MV-4-11 (cell line): ENCODE results near the gene SYNPO.

Experiments used
- DNase-seq: peaks from one replicate; lab custom pipeline; 2025; lab: John Stamatoyannopoulos, UW

SYNPO gene, protein sequence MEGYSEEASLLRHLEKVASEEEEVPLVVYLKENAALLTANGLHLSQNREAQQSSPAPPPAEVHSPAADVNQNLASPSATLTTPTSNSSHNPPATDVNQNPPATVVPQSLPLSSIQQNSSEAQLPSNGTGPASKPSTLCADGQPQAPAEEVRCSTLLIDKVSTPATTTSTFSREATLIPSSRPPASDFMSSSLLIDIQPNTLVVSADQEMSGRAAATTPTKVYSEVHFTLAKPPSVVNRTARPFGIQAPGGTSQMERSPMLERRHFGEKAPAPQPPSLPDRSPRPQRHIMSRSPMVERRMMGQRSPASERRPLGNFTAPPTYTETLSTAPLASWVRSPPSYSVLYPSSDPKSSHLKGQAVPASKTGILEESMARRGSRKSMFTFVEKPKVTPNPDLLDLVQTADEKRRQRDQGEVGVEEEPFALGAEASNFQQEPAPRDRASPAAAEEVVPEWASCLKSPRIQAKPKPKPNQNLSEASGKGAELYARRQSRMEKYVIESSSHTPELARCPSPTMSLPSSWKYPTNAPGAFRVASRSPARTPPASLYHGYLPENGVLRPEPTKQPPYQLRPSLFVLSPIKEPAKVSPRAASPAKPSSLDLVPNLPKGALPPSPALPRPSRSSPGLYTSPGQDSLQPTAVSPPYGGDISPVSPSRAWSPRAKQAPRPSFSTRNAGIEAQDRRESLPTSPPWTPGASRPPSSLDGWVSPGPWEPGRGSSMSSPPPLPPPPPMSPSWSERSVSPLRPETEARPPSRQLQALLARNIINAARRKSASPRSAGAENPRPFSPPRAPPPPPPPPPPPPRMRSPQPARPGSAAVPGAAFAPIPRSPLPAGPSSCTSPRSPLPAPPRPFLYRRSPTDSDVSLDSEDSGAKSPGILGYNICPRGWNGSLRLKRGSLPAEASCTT

DNA sequence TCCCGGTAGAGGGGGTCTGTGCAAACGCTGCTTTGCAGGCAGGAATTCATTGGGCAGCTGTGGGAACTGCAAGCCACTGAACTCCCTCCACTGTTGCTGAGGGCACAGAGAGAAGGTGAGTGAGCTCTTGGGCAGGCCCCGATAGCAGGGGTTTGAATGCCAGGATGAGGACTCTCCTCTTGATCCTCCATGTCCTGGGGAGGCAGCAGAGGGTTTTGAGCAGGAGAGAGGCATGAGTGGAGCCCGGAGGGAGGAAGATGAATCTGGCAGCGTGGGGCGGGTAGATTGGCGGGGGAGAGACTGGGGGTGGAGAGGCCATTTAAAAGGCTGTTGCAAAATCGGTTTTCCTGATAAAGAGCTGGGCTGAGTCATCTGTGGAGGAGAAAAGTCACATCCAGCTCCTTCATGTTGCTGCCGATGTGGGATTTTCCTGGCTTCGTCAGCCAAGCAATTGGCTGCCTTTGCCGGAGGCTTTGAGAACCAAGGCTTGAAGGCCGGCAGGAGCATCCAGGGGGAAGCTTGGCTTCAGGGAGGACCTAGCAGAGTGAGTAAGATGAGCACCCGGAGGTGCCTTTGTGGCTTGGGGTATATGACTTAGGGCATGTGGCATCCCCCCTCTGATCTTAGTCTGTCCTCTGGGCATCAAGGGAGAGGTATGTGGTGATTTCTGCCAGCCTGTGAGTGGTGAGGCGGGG, at the start of gene SYNPO:
SYNPO (plus strand) TSS at position 350 of the 695 bp plus-strand sequence. CDS start 7,616 bp downstream, outside the sequence.
- peak; percentile 52 for DNase-seq

DNA sequence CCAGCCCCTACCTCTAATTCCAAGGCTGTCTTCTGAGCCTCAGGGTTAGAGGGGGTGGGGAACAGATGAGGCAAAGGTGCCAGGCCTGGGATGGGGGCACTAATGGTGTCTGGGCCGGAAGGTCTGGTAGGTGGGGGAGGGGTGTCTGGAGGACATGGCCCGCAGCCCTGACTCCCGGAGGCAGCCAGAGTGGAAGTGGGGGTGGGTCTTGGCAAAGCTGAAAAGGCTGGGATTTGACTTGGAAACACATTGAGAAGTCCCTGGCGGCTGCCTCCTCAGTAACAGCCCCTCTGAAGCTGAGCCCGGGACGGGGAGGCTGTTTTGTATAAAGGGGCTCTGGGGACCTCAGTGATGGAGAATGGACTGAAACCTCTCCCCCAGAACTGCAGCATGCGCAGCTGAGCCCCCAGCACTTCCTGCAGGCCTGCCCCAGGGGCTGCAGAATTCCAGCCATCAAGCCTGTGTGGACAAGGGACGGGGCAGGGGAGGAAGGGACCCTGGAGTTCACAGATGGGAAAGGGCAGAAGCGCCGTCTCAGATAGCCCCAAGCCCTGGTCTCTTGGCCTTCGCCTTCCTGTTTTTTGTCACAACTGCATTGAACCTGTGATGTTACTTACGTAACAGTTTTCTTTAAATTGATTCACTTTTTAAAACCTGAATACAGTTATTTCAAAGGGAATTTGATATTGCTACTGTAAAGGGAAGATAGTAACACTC, 49.3 kb upstream of the SYNPO start:
- no peak for DNase-seq

DNA sequence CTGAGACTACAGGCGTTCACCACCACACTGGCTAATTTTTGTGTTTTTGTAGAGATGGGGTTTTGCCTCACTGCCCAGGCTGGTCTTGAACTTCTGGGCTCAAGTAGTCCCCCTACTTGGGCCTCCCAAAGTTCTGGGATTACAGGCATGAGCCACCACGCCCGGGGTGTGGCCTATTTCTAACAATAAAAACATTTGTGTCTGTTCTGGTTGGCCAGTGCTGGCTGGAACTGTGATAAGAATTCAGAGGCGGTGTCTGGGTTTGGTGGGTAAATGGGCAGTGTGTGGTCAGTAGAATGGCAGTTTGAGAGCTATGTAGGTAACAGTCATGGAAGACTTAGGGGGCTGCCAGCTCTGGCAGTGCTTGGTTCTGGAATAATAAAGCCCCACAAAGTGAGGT, 46.9 kb upstream of the SYNPO start:
- no peak for DNase-seq

DNA sequence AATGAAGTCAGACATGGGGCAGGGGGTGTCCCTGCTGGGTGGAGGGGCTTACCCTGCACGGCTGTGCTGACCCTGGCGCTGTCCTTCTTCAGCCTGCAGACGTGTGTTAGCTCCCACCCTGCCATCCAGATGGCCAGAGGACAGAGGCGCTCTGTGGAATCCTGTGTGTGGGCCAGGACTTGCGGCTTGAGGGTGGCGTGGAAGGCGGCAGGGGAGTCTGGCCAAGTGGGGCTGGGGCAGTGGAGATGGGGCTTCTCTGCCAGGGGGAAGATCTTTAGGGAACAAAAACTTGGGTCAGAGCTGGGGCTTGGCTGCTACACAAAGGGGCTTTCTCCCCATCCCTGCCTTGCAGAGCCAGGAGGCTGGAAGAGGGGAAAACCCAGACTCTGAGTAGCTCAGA, 46.5 kb upstream of the SYNPO start:
- DNase-seq, result no peak

DNA sequence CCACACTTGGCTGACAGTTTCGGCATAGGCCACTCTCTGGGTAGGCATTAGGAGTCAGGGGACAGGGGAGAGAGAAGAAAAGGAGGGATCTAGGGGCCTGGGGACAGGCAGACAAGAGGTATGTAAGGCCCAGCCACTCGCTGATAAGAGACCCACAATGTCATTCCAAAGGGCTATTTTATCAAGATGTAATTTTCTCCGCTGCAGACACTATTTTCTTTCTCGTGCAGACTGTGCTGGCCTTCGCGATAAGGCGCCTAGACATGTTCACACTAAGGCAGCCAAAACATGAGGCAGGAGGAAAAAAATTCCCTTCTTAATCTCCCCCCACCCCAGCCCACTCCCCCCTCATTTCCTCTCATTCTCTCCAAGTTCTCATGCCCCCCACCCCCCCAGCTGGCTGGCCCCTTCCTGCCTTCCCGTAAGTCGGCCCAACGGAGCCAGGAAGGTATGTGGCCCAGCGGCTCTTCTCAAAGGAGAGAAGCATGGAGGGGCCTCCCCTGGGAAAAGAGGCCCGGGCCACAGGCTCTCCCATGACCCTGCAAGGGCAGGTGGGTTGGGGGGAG, 44.9 kb upstream of the SYNPO start:
- DNase-seq, result no peak

DNA sequence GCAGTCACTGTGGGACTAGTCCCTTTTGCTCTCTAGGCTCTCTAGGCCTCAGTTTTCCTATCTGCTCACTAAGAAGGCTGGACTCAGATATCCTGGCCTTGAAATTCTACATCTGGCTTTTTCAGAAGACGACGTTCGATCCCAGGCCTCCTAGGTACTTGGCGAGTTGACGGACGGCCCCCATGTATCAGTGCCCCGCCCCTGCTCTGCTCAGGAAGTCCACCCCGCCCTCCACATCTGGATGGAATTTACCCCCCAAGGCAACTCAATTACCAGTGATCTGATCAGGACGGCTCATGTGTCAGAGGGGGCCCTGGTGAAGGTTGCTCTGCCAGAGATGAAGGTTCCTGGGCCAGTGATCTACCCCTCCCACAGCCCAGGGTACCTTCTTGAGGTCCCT, 44.1 kb upstream of the SYNPO start:
- no peak for DNase-seq

DNA sequence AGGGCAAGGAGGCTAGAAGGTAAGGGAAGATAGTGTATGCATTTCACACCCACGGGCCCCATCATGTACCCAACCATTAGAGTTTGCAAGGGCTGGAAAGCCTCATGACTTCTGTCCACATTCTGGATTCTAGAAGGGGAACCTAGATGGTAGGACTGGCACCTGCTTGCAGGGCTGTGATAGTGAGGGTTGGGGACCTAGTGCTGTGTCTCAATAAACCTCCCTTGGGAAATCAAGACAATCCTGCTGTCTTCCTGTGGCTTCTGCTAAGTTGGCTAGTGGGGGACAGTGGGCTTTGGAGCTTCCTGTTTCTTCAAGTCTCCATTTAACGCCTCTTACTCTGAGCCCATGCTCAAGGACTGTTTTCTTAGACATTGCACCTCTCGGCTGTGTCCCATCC, 43.6 kb upstream of the SYNPO start:
- peak; percentile 72 for DNase-seq

DNA sequence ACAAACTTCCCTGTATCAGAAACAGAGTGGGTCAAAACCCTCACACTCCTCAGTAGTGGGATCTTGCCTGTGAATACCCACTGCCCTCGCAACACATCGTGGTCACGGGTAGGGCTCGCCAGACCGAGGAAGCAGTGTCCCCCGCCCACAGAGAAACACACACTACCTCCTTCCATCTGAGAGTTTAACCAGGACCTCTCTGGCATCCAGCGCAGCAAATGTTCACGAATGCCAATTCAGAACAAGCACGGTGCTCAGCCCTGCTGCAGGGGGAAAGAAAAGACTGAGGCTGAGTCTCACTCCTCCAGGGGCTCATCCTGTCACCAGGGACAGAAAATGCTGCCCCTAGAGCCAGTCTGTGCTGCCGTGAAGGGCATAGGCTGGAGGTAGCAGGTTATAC, 42.5 kb upstream of the SYNPO start:
- peak; percentile 37 for DNase-seq

DNA sequence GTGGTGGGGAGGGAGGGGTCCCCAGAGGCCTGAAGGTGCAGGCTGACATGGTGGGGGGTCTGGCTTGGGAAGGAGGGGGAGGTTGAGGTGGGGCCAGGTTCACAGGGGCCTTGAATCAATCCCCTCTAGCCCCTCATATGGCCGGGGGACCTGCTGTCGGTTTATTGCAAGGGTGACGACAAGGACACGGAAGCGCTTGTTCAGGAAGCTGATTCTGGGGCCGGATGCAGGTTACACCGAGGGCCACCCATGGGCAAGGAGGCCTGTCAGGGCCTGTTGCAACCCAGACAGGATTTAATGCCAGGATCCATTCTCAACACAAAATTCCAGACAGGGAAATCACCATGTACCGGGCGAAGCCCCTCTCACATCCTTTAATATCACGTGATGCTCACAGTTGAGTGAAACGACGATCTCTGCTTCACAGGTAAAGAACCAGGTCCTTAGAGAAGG, 41.6 kb upstream of the SYNPO start:
- DNase-seq, result no peak

DNA sequence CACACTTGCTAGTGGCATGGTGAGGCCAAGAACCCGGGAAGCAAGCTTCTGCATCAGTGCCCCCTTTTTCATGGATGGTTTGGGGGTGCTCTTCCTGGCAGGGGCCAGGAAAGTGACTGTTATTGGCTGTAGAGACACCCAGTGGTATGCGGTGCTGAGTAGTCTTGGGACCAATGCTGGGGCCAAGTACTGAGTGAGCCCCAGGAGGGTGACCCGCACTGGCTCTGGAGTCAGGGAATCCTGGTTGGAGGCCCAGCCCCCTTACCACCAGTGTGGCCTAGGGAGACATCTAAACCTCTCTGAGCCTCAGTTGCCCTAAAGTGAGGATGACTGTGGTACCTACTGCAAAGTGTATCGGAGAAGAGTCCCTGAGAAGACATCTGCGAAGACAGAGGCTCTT, 41.2 kb upstream of the SYNPO start:
- DNase-seq, result no peak

DNA sequence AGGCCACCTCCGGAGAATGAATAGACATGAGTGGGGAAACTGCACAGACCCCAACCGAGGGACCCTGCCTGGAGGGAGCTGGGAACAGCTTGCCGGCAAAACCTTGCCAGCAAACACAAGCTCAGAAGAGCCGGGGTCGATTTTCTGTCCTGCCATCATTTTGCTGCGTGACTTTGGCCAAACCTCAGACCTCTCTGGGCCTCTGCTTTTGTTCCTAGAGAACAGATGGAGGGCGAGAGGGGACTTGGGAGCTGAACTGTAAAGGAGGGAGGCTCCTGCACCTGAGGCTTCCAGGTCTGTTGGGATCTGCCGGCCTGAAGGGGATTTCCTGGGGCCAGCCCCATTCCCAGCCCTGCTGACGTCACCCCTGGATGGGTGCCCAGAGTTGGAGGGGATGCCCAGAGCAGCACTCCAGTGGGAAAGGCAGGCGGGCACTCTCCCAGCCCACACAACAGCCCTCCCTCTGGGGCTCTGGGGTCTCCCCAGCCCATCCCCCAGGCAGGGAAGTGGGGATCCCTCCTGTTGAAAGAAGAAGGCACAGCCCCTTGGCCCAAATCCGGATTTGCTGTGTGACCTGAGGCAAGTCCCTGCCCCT, 40.4 kb upstream of the SYNPO start:
- DNase-seq, result no peak

DNA sequence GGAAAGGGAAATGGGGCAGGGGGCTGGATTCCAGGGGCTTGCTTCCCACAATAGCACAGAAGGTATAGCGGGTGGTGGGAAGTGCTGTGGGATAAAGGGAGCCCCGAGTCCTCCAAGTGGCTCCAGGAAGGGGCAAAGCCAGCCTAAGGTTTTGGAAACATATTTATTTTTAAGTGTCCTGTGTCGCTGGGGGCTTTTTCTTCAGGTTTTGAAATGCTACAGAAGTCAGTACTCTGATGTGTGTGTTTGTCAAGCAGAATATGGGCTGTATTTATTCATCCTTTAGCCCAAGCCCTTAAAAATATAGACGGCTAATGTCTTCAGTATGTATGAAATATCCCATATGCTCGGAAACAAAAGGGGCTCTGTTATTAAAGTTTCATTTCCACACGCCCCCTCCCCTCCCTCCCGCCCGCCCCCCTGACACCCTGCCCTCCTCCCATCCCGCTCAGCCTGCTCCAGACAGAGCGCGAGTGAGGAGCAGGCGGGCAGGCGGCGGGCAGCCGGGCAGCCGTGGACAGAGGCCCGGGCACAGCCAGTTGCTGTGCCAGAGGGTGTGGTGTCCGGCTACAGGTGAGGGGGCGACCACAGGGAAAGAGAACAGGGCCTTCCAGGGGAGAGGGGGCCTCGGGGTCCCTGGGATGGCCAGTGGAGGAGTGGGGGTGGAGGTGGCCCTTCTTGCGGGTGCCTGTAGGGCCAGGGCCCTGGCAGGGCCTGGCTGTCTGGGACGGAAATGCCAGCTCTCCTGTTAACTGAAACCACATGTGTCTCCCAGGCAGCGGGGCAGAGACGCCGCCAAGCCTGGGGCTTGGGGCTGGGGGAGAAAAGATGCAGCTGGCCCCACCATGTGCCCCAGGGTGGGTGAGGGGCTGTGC, 39.6 kb upstream of the SYNPO start:
- DNase-seq, result no peak

DNA sequence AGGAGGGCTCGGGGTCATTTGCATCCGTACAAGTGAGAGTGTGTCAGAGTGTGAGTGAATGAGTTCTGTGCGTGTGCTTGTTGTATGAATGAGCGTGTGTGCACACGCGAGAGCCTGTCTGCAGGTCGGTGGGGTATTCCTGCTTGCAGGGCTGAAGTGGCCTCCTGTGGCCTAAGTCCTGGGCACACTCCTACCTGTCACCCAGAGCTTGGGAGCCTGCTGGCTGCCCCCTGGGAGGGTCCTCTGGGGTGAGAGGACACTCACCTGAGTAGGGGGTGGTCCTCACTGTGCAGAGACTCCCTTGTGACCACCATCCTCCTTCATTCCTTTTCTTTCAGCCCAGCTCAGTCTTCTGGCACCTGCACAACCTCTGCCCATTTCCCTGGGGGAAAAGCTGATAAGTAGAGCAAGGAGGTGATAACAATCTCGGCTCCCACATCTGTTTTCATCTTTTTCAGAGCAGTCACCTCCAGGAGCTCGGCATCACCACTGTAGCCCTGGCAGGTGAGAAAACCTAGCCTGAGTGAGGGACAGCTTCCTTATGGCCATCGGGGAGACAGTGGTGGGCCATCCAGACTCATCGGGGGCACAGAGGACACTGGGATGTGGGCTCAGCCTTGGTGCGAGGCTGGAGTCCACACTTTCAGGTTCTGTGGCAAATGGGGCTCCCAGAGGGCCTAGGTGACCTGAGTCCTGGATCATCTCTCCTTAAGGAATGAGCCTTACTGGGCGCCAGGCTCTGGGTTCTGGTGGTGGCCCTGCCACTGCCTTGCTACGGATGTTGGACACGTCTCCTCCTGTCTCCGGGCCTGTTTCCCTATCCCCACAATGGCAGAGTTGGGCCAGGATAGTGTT, 38.7 kb upstream of the SYNPO start:
- DNase-seq, result no peak

DNA sequence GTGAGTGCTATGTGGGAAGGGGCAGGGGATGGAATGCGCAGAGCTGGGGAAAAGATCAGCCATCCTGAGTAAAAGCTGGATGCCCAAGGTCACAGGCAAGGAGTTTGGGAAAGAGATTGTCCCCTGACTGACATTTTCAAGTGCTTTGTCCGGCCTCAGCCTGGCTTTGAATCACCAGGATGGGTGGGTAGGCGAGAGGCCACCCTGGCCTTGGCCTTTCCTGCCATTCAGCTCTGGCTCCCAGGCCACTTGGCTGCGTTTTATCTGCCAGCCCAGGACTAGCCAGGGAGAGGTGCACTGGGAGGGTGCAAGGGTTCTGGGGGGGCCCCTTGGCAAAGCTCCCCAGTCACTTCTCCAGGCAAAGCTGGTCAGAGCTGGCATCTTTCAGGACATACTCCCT, 37.4 kb upstream of the SYNPO start:
- no peak for DNase-seq

DNA sequence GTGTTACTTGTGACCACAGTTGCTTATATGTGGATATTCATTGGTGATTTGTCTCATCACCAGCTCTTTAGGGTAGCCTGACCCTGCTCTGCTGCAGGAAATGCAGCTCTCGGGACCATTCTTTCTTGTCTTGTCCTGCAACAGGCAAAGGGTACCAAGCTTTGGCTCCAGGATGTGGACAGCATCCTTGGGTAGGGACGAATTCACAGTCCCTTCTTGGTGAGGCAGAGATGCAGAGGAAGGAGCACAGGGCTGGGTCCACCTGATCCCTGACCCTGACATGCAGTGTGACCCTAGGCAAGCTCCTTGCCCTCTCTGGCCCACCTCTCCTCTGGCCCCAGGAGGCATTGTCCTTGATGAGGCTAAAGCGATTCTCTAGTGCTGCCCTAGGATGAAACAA, 37.0 kb upstream of the SYNPO start:
- DNase-seq, result no peak

DNA sequence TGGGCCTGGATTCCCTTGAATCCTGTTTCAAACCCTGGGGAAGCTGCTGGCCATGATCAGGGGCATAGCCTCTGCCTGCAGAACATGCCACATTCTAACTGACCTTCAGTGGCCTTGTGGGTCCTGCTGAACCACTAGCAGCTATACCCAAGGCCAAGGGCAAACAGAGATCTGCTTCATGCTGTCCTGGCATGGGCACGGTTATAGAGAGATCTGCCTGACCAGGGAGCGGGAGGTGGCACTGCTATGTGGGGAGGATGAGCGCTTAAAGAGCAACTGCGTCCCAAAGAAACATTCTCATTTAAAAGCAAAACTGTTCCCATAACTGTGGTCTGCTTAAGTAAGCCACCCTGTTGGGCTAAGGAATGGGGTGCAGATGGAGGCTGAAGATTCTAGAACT, 36.5 kb upstream of the SYNPO start:
- DNase-seq, result no peak

DNA sequence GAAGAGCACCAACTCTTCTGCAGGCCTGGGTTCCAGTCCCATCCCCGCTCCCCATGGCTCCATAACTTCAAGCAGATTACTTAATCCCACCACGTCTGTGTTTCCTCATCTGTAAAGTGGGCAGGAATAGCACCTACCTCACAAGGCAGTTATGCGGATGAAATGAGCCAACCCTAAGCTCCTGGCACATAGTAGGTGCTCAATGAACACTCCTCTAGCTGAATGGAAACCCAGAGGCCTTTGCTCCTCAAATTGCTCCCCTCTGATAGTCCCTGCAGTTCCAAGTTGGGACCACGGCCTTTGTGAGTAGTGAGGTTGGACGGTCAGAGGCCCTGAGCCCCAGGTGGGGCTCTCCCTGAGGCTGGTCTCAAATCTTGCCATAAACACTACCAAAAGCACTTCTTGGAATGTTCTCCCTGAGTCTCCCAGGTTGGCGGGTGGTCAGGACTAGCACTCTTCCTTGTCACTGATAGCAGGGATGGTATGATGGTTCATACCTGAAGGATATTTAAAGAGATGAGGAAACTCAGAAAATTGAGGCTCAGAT, 35.5 kb upstream of the SYNPO start:
- no peak for DNase-seq

DNA sequence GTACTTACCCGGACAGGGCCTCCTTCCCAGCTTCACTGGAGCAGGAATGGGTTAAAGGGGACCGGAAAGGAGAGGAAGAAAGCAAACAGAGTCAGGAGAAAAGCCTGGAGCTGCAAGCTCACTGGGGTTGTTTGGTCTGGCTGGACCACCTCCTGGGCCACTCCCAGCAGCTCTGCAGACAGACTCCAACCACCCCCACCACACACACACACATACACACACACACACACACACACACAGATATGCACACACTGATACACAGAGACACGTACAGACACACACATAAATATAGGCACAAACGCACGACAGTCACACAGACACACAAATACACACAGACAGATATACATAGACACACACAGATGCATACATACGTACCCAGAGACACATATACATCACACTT, 34.9 kb upstream of the SYNPO start:
- no peak for DNase-seq

DNA sequence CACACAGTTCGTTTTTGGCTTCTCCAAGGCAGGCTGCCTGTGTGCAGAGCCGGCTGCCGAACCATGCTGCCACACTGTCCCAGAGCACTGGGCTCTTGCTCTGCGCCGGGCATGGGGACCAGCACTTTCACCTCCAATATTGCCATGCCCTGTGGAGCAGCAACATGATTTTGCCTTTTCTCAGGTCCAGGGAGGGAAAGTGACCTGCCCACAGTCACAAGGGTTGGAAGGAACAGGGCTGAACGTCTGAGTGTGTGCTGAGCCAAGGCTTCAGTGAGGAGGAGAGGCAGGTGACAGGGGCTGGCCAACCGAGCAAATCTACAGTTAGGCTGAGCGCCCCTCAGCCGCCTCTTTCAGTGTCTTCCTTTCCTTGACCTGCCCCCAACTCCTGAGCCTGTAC, 34.0 kb upstream of the SYNPO start:
- DNase-seq, result no peak
